Measurements from ENCODE around the gene CRY1.
A peak's percentile ranks its signal among the peaks of the same experiment; 100 is the strongest.
"Not testable (repeated sequence)": the region's sequence is repeated elsewhere in the genome, so short reads cannot be mapped to it uniquely, and the experiment has no call there.

The CRY1 gene

GRCh38 chr12:107122452-107122958 is 29.2 kb upstream of the CRY1 start:
- no peak overlapping the region for H3K4me3 Mint-ChIP-seq
- no peaks in the 10 kb centered on the region for H3K9me3 Mint-ChIP-seq
- H3K4me1 Mint-ChIP-seq, result no peaks in the 10 kb centered on the region
- H3K36me3 Mint-ChIP-seq, result no peaks in the 10 kb centered on the region
- DNase-seq, result no peak
- H3K27me3 Mint-ChIP-seq, result peaks cover 29 to 36% of the 10 kb centered on the region in 2 donors
- ATAC-seq (replicated peaks), result no peak
- H3K27ac Mint-ChIP-seq, result no peak overlapping the region

- H3K4me1 Mint-ChIP-seq, result peaks cover 6 to 15% of the 10 kb centered on the region in 2 donors
- H3K27ac Mint-ChIP-seq, result no peak overlapping the region
- peaks cover 32 to 41% of the 10 kb centered on the region in 2 donors for H3K27me3 Mint-ChIP-seq
- no peaks in the 10 kb centered on the region for H3K9me3 Mint-ChIP-seq
- ATAC-seq (replicated peaks), result no peak
- no peaks in the 10 kb centered on the region for H3K36me3 Mint-ChIP-seq
- no peak for DNase-seq
- H3K4me3 Mint-ChIP-seq, result no peak overlapping the region
Measured at GRCh38 chr12:107119091-107119490, 25.7 kb upstream of the CRY1 start.

- H3K27me3 Mint-ChIP-seq, result peaks cover 30 to 40% of the 10 kb centered on the region in 2 donors
- DNase-seq (no peak), ATAC-seq (replicated peaks) (no peak)
- no peaks in the 10 kb centered on the region for H3K9me3 Mint-ChIP-seq
- no peak overlapping the region for H3K4me3 Mint-ChIP-seq
- H3K27ac Mint-ChIP-seq, result no peak overlapping the region
- H3K4me1 Mint-ChIP-seq, result peaks cover 6 to 15% of the 10 kb centered on the region in 2 donors
- no peaks in the 10 kb centered on the region for H3K36me3 Mint-ChIP-seq
Measured at GRCh38 chr12:107118624-107119023, 25.3 kb upstream of the CRY1 start.

GRCh38 chr12:107115119-107115518 is 21.8 kb upstream of the CRY1 start:
- Mint-ChIP-seq H3K4me1 (peaks cover 6 to 15% of the 10 kb centered on the region in 2 donors), H3K27me3 (peaks cover 26 to 40% of the 10 kb centered on the region in 2 donors), H3K4me3 (no peak overlapping the region), H3K27ac (no peak overlapping the region), H3K9me3 (no peaks in the 10 kb centered on the region), H3K36me3 (no peaks in the 10 kb centered on the region)
- DNase-seq (no peak), ATAC-seq (replicated peaks) (peak; percentile 56 to 71)

- Mint-ChIP-seq H3K27ac (no peak overlapping the region), H3K36me3 (no peaks in the 10 kb centered on the region), H3K27me3 (peaks cover 22 to 34% of the 10 kb centered on the region in 2 donors), H3K4me3 (no peak overlapping the region), H3K9me3 (no peaks in the 10 kb centered on the region), H3K4me1 (peaks cover 10 to 20% of the 10 kb centered on the region in 2 donors)
- ATAC-seq (replicated peaks) (no peak), DNase-seq (no peak)
Measured at GRCh38 chr12:107111314-107111713, 18.0 kb upstream of the CRY1 start.

GRCh38 chr12:107109726-107110719 is 16.7 kb upstream of the CRY1 start:
- no peak for ATAC-seq (replicated peaks)
- Mint-ChIP-seq H3K27me3 (peaks cover 26 to 39% of the 10 kb centered on the region in 2 donors), H3K9me3 (no peaks in the 10 kb centered on the region), H3K36me3 (no peaks in the 10 kb centered on the region), H3K4me3 (no peak overlapping the region), H3K4me1 (peaks cover 7 to 11% of the 10 kb centered on the region in 2 donors), H3K27ac (no peak overlapping the region)
- DNase-seq, result no peak

GRCh38 chr12:107108995-107109508 is 15.7 kb upstream of the CRY1 start:
- DNase-seq (no peak), ATAC-seq (replicated peaks) (peak in 1 of 2 donors; percentile 52)
- H3K9me3 Mint-ChIP-seq, result no peaks in the 10 kb centered on the region
- no peak overlapping the region for H3K4me3 Mint-ChIP-seq
- H3K27ac Mint-ChIP-seq, result no peak overlapping the region
- peaks cover 26 to 39% of the 10 kb centered on the region in 2 donors for H3K27me3 Mint-ChIP-seq
- H3K4me1 Mint-ChIP-seq, result peaks cover 4 to 6% of the 10 kb centered on the region in 2 donors
- no peaks in the 10 kb centered on the region for H3K36me3 Mint-ChIP-seq

GRCh38 chr12:107108366-107108765 is 15.0 kb upstream of the CRY1 start:
- H3K27me3 Mint-ChIP-seq, result peaks cover 22 to 34% of the 10 kb centered on the region in 2 donors
- ATAC-seq (replicated peaks); H3K4me1 Mint-ChIP-seq; H3K9me3 Mint-ChIP-seq; H3K4me3 Mint-ChIP-seq; H3K36me3 Mint-ChIP-seq; DNase-seq; H3K27ac Mint-ChIP-seq: not testable (repeated sequence)

GRCh38 chr12:107107381-107107780 is 14.0 kb upstream of the CRY1 start:
- Mint-ChIP-seq H3K27me3 (peaks cover 20 to 34% of the 10 kb centered on the region in 2 donors), H3K4me1 (peaks cover 4 to 6% of the 10 kb centered on the region in 2 donors), H3K36me3 (no peaks in the 10 kb centered on the region), H3K9me3 (no peaks in the 10 kb centered on the region), H3K4me3 (no peak overlapping the region), H3K27ac (no peak overlapping the region)
- ATAC-seq (replicated peaks), result no peak
- DNase-seq, result no peak

GRCh38 chr12:107106241-107107025 is 13.1 kb upstream of the CRY1 start:
- Mint-ChIP-seq H3K9me3 (no peaks in the 10 kb centered on the region), H3K4me3 (no peak overlapping the region), H3K27me3 (peaks cover 20 to 37% of the 10 kb centered on the region in 2 donors), H3K27ac (no peak overlapping the region), H3K4me1 (peaks cover 4 to 6% of the 10 kb centered on the region in 2 donors), H3K36me3 (no peaks in the 10 kb centered on the region)
- ATAC-seq (replicated peaks) (no peak), DNase-seq (no peak)

GRCh38 chr12:107105410-107105703 is 12.0 kb upstream of the CRY1 start:
- Mint-ChIP-seq H3K4me1 (peaks cover 4 to 6% of the 10 kb centered on the region in 2 donors), H3K4me3 (no peak overlapping the region), H3K27me3 (peaks cover 24 to 43% of the 10 kb centered on the region in 2 donors), H3K36me3 (no peaks in the 10 kb centered on the region), H3K9me3 (no peaks in the 10 kb centered on the region), H3K27ac (no peak overlapping the region)
- DNase-seq, result no peak
- ATAC-seq (replicated peaks), result no peak

GRCh38 chr12:107103516-107103915 is 10.2 kb upstream of the CRY1 start:
- Mint-ChIP-seq H3K27ac (no peak overlapping the region), H3K4me3 (no peak overlapping the region), H3K9me3 (no peaks in the 10 kb centered on the region), H3K27me3 (peaks cover 34 to 55% of the 10 kb centered on the region in 2 donors), H3K36me3 (no peaks in the 10 kb centered on the region), H3K4me1 (no peaks in the 10 kb centered on the region)
- ATAC-seq (replicated peaks), result no peak
- no peak for DNase-seq

- Mint-ChIP-seq H3K27me3 (peaks cover 35 to 59% of the 10 kb centered on the region in 2 donors), H3K36me3 (no peaks in the 10 kb centered on the region), H3K4me3 (no peak overlapping the region), H3K4me1 (no peaks in the 10 kb centered on the region), H3K9me3 (no peaks in the 10 kb centered on the region), H3K27ac (no peak overlapping the region)
- DNase-seq (no peak), ATAC-seq (replicated peaks) (no peak)
Measured at GRCh38 chr12:107103097-107103496, 9.7 kb upstream of the CRY1 start.

GRCh38 chr12:107102294-107102693 is 8.9 kb upstream of the CRY1 start:
- DNase-seq, result no peak
- no peaks in the 10 kb centered on the region for H3K9me3 Mint-ChIP-seq
- H3K4me1 Mint-ChIP-seq, result no peaks in the 10 kb centered on the region
- no peak overlapping the region for H3K4me3 Mint-ChIP-seq
- no peaks in the 10 kb centered on the region for H3K36me3 Mint-ChIP-seq
- H3K27me3 Mint-ChIP-seq, result peaks cover 41 to 61% of the 10 kb centered on the region in 2 donors
- no peak overlapping the region for H3K27ac Mint-ChIP-seq
- ATAC-seq (replicated peaks), result no peak
